ENCODE data around the gene ERLIN1. TPM values are rescaled to one million over a fixed set of nuclear protein-coding genes. Genes with fewer than 3 reads are reported as not detected.
"Not testable (repeated sequence)": the region's sequence is repeated elsewhere in the genome, so short reads cannot be mapped to it uniquely, and the experiment has no call there.

The ERLIN1 gene
- total RNA-seq, 6 experiments from 2014 or later = 56.9 to 83.1 (median 74.2) TPM

DNA sequence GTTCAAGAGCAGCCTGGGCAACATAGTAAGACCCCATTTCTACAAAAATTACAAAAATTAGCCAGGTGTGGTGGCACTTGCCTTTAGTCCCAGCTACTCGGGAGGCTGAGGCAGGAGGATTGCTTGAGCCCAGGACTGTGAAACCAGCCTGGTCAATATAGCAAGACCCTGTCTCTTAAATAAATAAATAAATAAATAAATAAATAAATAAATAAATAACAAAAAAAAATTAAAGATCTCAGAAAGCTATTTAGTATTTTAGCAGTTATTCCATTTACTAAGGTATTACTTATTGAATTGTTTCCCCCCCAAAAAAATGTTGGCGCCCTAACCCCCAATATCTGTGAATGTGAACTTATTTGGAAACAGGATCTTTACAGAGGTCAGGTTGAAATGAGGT lies 53.4 kb downstream of the ERLIN1 start:
- peaks cover 4% of the 10 kb centered on the region; the same call in 1 of the 2 replicates for H3K9me3 Mint-ChIP-seq
- no peaks in the 10 kb centered on the region for H3K4me1 Mint-ChIP-seq (ENCODE audit: low read depth)
- no peaks in the 10 kb centered on the region for H3K36me3 Mint-ChIP-seq (ENCODE audit: low read depth)
- no peak overlapping the region for H3K27ac Mint-ChIP-seq
- peaks cover 37% of the 10 kb centered on the region for H3K27me3 Mint-ChIP-seq (ENCODE audit: insufficient read depth)
- no peak overlapping the region for H3K4me3 Mint-ChIP-seq
- DNase-seq = no peak
- TF ChIP-seq, protein P1, sequence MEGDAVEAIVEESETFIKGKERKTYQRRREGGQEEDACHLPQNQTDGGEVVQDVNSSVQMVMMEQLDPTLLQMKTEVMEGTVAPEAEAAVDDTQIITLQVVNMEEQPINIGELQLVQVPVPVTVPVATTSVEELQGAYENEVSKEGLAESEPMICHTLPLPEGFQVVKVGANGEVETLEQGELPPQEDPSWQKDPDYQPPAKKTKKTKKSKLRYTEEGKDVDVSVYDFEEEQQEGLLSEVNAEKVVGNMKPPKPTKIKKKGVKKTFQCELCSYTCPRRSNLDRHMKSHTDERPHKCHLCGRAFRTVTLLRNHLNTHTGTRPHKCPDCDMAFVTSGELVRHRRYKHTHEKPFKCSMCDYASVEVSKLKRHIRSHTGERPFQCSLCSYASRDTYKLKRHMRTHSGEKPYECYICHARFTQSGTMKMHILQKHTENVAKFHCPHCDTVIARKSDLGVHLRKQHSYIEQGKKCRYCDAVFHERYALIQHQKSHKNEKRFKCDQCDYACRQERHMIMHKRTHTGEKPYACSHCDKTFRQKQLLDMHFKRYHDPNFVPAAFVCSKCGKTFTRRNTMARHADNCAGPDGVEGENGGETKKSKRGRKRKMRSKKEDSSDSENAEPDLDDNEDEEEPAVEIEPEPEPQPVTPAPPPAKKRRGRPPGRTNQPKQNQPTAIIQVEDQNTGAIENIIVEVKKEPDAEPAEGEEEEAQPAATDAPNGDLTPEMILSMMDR (IDR thresholded peaks at IDR 0.05) = no peak

DNA sequence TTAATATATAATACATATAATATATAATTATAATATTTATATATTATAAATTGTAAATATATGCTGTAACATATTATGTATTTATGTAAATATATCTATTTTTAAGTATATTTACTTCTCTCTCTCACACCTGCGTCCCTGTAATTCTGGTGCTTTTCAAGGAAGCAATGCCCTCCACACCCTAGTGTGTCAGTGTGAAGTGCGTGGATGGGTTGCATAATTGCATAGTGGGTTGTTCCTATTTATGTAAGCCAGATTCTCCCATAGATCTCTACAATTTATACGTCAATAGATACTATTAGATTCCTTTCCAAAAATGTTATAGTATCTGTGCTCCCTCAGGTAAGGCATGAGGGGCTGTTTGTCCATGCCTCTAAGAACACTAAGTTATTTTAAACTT lies 54.3 kb downstream of the ERLIN1 start:
- Mint-ChIP-seq H3K4me1 (ENCODE audit: low read depth) (no peaks in the 10 kb centered on the region), H3K27me3 (ENCODE audit: insufficient read depth) (peaks cover 35% of the 10 kb centered on the region), H3K27ac (no peak overlapping the region), H3K9me3 (peaks cover 4% of the 10 kb centered on the region; the same call in 1 of the 2 replicates), H3K4me3 (no peak overlapping the region), H3K36me3 (ENCODE audit: low read depth) (no peaks in the 10 kb centered on the region)
- no peak for DNase-seq
- TF ChIP-seq, protein P1 (IDR thresholded peaks at IDR 0.05) = no peak

- Mint-ChIP-seq H3K4me1 (ENCODE audit: low read depth) (no peaks in the 10 kb centered on the region), H3K4me3 (no peak overlapping the region), H3K27me3 (ENCODE audit: insufficient read depth) (peaks cover 31% of the 10 kb centered on the region), H3K36me3 (ENCODE audit: low read depth) (no peaks in the 10 kb centered on the region), H3K9me3 (peaks cover 4% of the 10 kb centered on the region; the same call in 1 of the 2 replicates), H3K27ac (no peak overlapping the region)
- no peak for DNase-seq
- TF ChIP-seq, protein P1 (IDR thresholded peaks at IDR 0.05) = no peak
These were observed 55.0 kb downstream of the ERLIN1 start for GRCh38 chr10:100130831-100131230.

- no peak for DNase-seq
- no peaks in the 10 kb centered on the region for H3K9me3 Mint-ChIP-seq
- no peaks in the 10 kb centered on the region for H3K4me1 Mint-ChIP-seq (ENCODE audit: low read depth)
- no peak overlapping the region for H3K27ac Mint-ChIP-seq
- H3K36me3 Mint-ChIP-seq (ENCODE audit: low read depth) = no peaks in the 10 kb centered on the region
- TF ChIP-seq, protein P1 (IDR thresholded peaks at IDR 0.05) = no peak
- H3K27me3 Mint-ChIP-seq (ENCODE audit: insufficient read depth) = peaks cover 33% of the 10 kb centered on the region
- H3K4me3 Mint-ChIP-seq = no peak overlapping the region
These were observed 56.4 kb downstream of the ERLIN1 start for GRCh38 chr10:100129424-100129823.

DNA sequence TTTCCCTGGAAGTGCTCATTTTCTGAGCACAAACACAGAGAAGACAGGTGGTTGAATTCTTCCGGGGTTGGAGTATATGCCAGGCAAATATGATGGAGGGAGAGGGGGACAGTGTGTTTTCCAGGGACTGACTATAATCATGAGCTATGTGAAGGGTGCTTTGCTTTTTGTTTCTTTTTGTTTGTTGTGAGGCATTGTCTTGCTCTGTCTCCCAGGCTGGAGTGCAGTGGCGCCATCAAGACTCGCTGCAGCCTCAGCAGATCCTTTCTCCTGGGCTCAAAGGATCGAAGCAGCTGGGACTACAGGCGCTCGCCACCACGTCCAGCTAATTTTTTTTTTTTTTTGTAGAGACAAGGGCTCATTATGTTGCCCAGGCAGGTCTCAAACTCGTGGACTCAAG lies 56.9 kb downstream of the ERLIN1 start:
- peaks cover 34% of the 10 kb centered on the region for H3K27me3 Mint-ChIP-seq (ENCODE audit: insufficient read depth)
- no peak overlapping the region for H3K27ac Mint-ChIP-seq
- no peak overlapping the region for H3K4me3 Mint-ChIP-seq

GRCh38 chr10:100125335-100125734 lies 60.5 kb downstream of the ERLIN1 start:
- not testable (repeated sequence) for H3K27ac Mint-ChIP-seq; H3K36me3 Mint-ChIP-seq (ENCODE audit: low read depth); H3K4me3 Mint-ChIP-seq; H3K9me3 Mint-ChIP-seq; H3K4me1 Mint-ChIP-seq (ENCODE audit: low read depth); DNase-seq
- peaks cover 27% of the 10 kb centered on the region for H3K27me3 Mint-ChIP-seq (ENCODE audit: insufficient read depth)

More for the DNA sequence above, 56.9 kb downstream of the ERLIN1 start:
- Mint-ChIP-seq H3K4me1 (ENCODE audit: low read depth) (no peaks in the 10 kb centered on the region), H3K36me3 (ENCODE audit: low read depth) (no peaks in the 10 kb centered on the region), H3K9me3 (no peaks in the 10 kb centered on the region)
- TF ChIP-seq, protein P1 (IDR thresholded peaks at IDR 0.05) = no peak
- no peak for DNase-seq

All from HFFc6 (cell line).